Stromal cell of bone marrow (primary cell): Measurements from ENCODE around the gene KLRC4.
"Not testable (repeated sequence)": the region's sequence is repeated elsewhere in the genome, so short reads cannot be mapped to it uniquely, and the experiment has no call there.

Experiments
- DNase-seq: peaks from one replicate; pipeline ENCODE4 v3.0.0-alpha.2; 2012; ENCODE audit warnings: low read depth

KLRC4 gene

DNA sequence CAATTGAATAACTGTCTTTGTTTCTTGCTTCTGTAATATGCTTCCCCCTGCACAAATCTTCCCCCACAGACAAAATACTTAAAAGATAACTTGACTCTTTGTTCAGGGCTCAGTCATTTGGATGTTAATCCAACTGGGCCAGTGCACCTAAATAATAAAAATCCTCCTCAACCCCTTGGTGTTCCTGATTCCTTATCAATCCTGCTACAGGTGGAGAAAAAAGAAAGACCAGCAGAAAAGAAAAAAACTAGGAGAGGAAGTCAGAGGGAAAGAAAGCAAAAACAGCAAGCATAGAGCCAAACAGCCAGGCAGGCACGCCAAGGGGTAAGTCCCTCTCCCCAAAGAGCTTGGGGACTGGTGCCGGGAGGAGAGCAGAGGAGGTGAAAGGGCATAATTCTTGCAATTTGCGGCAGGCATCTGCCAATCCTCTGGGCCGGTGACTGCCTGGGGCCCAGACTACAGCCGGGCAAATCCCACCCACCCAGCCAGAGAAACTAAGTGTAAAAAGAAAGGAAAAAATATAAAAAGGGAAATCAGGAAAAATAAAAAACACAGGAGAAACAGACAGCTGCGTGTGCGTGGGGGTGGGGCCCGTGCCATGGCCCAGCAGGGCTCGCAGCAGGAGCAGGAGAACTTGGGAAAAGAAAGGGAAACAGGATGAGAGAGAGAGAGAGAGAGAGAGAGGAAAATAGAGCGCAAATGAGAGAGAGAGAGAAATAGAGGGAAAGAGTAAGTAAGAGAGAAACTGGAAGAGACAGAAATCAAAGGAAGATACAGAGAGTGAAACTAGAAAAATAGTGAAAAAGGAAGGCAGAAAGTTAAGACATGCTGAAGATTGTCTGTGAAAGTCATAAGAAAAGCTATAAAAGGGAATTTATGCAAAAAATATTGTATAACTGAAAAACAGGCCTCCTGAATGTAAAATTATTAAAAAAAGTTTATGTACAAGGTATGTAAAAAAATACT is 41.1 kb downstream of the KLRC4 start:
- no peak for DNase-seq

DNA sequence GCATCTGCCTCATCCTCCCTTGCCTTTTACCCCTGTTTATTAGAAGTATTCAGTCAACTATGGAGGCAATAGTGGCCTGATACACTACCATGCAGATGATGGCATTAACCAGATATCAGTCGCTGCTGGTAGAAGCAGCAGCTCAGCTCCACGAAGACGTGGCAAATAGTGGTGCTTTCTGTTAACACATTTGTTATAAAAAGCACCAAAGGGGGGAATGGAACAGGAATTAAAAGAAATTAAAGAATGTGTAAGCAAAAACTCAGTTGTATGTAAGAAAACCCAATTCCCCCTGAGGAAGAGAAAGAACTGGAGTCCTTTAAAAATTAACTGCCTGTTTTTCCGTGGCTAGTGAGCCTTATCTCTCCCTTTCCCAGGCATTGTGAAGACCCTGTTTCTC is 41.8 kb downstream of the KLRC4 start:
- not testable (repeated sequence) for DNase-seq

DNA sequence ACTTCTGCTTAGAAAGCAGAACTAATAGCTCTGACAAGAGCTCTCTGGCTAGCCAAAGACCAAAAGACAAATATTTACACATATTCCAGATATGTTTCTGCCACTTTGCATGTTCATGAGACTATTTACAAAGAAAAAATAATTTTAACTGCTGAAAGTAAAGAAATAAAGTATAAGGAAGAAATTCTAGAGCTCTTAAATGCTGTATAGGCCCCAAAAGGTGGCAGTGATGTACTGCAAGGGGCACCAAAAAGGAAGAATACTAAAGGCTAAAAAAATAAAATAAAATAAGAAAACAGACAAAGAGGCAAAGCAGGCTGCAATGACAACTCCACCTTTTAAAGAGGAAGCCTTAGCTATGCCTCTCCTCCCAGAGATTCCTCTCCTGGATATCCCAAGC is 42.7 kb downstream of the KLRC4 start:
- no peak for DNase-seq

DNA sequence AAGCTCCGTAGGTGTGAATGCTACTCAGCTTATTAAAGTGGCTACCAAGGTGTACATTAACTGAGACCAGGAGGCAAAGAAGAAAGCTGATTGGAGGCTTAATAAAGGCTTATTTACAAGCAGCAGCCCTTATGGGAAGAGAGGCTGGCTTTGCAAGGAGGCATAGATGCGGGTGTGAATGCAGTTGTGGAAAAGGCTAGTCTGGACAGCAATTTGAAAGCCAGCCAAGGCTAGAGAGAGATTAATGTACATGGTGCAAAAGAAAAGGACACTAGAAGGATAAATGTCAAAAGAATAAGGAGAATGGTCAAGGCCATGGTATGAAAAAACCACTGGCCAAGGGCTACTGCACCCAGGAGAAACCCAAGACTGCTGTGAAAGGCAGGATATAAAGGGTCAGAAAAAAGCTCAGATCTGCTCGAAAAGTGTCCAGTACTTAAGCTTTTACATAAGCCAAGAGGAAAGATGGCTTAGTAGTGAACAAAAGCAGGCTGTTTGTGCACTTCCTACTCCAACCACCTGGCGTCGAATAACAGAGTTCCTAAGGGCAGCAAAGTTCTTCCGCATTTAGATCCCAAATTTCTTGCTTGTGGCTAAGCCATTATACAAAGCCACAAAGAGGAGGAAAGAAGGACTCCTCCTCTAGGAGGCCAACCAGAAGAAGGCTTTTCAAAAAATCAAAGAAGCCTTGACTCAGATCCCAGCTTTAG is 43.7 kb downstream of the KLRC4 start:
- no peak for DNase-seq

DNA sequence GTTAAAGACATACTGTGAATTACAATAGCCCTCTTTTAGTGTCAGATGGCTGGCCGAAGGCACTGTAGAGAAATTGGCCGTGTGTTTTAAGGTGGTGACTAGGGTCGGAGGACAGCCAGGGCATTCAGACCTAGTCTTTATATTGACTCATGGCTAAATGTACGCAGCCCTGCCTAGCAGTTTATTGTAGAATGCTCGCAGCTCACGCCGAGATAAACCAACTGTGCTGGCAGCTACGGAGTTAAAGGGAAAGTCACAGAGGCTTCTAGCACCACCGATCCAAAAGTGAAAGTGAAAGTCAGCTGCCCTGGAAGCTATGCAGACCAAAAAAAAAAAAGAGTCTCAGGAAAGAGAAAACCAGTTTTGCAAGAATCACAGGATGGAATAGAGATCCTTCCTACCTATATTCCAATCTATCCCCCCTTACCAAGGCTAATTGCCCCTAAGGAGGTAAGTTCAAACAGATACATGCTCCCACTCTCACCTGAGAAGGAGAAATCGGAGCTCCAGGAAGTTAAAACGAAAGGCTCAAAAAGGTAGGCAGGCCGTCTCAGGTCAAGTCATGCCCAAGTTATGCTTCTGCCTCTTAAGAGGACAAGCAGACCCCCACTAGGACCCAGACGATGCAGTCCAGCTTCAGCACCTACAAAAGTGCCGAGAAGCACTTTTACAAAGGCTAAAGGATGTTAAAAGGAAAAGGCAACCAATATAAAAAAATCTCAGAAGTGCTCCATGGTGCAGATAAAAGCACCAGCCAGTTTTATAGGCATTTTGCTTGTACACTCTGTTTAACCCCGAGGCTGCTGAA is 44.5 kb downstream of the KLRC4 start:
- DNase-seq, result peak; percentile 78

DNA sequence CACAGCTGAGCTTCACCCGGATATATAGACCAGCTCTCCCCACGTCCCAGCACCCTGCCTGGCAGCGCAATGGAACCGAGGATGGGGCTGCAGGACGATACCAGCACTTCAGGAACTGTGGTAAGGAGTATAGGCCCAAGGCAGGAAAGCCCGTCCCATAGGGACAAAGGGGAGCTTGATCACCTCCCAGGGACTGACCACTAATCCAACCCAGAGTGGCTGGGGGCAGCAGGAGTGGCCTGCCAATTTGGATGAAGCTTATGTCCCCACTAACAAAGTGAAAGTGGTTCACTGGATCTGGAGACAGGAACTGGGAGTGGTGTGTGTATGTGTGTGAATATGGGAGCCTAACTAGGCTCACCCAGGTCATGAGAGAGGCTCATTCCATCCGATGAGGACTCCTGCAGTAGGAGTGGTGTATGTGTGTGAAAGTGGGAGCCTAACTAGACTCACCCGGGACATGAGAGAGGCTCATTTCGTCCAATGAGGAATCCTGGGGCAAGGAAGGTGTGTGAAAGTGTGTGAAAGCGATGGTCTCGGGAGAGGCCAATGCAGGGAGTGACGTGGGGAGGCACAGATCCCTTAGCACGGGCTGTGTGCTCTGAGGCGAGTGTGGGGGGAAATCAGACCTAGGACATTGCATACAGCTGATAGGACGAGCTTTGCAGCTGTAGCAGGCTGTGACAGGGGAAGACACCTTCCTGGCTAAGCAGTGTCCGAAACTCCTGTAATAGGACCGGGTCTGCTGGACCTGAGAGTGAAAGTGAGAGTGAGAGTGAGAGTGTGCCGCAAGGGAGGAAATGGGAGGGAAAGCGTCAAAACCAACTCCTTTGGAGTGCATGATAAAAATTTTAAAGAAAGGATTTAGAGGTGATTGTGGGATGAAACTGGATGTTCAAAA is 45.4 kb downstream of the KLRC4 start:
- DNase-seq, result no peak

DNA sequence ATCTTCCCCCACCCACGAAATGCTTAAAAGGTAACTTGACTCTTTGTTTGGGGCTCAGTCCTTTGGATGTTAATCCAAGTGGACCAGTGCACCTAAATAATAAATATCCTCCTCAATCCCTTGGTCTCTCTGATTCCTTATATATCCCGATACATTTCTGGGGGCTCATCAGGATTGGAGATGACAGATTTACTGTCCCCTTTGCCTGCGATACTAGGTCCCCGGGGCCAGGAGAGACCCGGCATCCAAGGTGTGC is 46.0 kb downstream of the KLRC4 start:
- no peak for DNase-seq

DNA sequence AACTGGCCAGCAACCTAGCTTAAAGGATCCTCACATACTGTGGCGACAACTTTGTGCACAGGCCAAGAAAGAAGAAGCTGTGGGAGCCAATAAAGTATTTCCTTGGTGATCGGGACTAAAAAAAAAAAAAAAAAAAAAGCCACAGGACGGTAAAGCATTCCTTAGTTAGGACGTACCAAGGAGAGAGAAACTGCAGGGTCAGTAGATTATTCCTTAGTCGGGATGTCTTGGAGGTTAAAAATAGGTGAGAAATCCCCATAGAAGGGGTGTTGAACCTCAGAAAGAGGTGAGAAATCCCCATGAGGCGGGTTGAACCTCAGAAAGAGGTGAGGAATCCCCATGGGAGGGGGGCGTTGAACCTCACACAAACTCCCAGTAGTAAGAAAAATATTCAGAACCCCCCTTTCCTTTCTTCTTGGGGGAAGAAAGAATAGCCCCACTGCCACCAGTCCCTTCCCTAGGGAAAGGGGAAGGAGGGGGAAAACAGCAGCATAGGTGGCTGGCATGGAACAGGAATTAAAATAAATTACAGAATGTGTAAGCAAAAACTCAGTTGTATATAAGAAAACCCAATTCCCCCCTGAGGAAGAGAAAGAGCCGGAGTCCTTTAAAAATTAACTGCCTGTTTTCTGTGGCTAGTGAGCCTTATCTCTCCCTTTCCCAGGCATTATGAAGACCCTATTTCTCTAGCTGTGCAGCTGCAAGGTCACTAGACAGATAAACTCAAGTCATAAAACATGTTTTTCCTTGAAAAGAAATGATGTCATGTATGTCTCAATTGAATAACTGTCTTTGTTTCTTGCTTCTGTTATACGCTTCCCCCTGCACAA is 46.5 kb downstream of the KLRC4 start:
- DNase-seq, result no peak

DNA sequence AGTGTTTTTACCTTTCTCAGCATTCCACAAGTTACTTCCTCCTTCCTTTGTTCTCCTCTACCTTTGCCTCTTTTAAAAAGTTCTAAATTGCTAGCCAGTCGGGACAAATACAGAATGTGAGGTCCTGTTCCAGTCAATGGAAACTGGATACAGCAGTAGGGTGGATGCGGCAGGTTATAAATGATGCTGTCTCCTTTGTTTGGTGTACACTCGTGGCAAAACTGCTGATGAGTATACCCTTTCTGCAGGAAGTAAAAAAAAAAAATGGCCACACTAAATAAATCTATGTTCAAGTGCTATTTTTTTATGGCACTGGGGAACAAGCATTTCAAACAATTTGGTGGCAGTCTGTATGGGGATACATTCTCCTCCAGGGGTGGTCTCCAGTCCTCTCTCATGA is 47.2 kb downstream of the KLRC4 start:
- no peak for DNase-seq

DNA sequence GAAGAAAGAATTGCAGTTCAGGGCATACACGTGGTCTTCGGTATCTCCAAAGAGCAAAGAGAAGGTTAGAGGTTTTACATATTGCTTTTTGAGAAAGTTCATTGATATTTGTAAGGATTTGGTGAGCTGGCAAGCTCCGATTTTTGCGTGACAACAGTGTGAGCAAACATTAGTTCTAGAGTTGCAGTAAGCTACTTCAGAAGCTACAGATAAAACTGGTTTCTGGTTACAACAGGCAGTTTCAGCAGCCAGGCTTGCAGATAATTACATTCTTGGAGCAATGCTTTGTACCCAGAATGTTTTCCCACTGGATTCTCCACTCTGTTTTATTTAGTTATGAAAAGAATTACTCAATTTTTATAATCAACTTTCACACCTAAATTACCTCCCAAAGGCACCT is 47.9 kb downstream of the KLRC4 start:
- DNase-seq, result no peak

DNA sequence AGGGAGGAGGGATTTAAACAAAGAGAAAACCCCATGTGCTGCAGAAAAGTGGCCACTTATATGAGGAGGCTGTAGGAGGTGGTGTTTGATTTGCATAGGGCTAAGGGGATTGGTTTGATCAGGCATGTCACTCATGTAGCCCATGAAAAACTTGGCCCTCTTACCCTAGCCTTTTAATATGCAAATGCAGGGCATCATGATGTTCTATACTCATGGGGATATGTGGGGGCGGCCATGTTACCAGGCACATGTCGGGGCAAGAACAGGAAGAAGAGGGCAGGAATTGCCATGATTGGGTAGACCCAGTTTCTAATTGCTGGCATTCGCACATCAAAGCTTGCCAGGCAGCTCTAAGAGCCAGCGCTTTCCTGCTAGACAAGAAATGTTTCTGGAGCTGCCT is 48.5 kb downstream of the KLRC4 start:
- no peak for DNase-seq

DNA sequence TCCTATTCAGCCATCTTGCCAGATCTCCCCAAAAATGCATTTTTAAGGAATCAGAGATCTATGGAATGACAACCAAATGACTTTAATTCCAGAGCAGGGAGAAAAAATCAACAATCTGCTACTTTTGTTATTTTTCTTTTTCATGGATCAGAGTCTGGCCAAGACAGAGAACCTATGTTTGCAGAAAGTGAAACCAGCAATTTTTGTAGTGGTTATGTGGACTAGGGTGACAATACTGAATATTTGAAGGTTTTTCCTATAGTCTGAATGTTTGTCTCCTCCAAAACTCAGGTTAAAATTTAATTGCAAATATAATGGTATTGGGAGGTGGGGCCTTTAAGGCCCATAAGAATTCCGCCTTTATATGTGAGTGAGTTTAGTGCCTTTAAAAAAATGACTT is 50.6 kb downstream of the KLRC4 start:
- DNase-seq, result no peak

DNA sequence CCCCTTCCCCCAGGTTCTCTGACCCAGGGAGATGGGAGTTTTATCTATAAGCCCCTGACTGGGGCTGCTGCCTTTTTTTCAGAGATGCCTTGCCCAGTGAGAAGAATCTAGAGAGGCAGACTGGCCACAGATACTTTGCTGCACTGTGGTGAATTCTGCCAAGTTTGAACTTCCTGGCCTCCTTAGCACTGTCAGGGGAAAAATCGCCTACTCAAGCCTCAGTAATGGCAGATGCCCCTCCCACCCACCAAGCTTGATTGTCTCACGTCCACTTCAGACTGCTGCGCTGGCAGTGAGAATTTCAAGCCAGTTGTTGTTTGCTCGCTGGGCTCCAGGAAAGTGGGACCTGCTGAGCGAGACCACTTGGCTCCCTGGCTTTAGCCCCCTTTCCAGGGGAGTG is 51.4 kb downstream of the KLRC4 start:
- DNase-seq, result no peak
